HepG2 (cell line): ENCODE results near the gene CBFA2T2. TPM values are rescaled to one million over a fixed set of nuclear protein-coding genes. Genes with fewer than 3 reads are reported as not detected.

ENCODE experiments used
- DMTF1 ChIP-seq: sonication (generic); formaldehyde crosslinking; IDR thresholded peaks from 2 replicates; pipeline ENCODE4 v1.4.0; 2020; ENCODE audit warnings: mild to moderate bottlenecking, missing genetic modification reagents
- ERF ChIP-seq: IDR thresholded peaks from 2 replicates; pipeline ENCODE4 v1.6.1; 2018; ENCODE audit warnings: missing biosample characterization, missing genetic modification reagents
- HHEX ChIP-seq: IDR thresholded peaks from 2 replicates; pipeline ENCODE4 v1.6.1; 2016; ENCODE audit warnings: control low read depth
- KLF16 ChIP-seq, 2 experiments: sonication (generic) in 1 of 2; formaldehyde crosslinking in 1 of 2; IDR thresholded peaks; 2 replicates each; pipeline versions ENCODE4 v1.6.1 to v1.8.0; 2016 to 2023; ENCODE audit warnings: missing genetic modification reagents in 2 of 2, missing compliant biosample characterization in 1 of 2
- PHF21A ChIP-seq: sonication (generic); formaldehyde crosslinking; IDR thresholded peaks from 2 replicates; pipeline ENCODE4 v1.5.0; 2020; ENCODE audit warnings: mild to moderate bottlenecking, missing genetic modification reagents
- PITX1 ChIP-seq: sonication (generic); formaldehyde crosslinking; IDR thresholded peaks from 2 replicates; pipeline ENCODE4 v1.5.1; 2020; ENCODE audit warnings: mild to moderate bottlenecking, missing genetic modification reagents
- SIX1 ChIP-seq: sonication (generic); formaldehyde crosslinking; IDR thresholded peaks from 2 replicates; pipeline ENCODE4 v1.4.0; 2020; ENCODE audit warnings: missing genetic modification reagents, borderline replicate concordance
- SOX5 ChIP-seq: IDR thresholded peaks from 2 replicates; pipeline ENCODE4 v1.6.1; 2016; ENCODE audit warnings: borderline replicate concordance
- SRSF9 ChIP-seq: fragments of 200-400 bp; formaldehyde crosslinking; IDR thresholded peaks from 2 replicates; pipeline ENCODE4 v1.6.1; 2018; ENCODE audit warnings: borderline replicate concordance, mild to moderate bottlenecking, low read depth, low read length; ENCODE audit not compliant: insufficient read depth, poor library complexity, severe bottlenecking
- TBX2 ChIP-seq: sonication (generic); formaldehyde crosslinking; IDR thresholded peaks from 2 replicates; pipeline ENCODE4 v1.5.0; 2020; ENCODE audit warnings: missing genetic modification reagents, mild to moderate bottlenecking, borderline replicate concordance
- THYN1 ChIP-seq: sonication (generic); formaldehyde crosslinking; IDR thresholded peaks from 2 replicates; pipeline ENCODE4 v1.8.1; 2023; ENCODE audit warnings: low read depth, mild to moderate bottlenecking, moderate library complexity, missing genetic modification reagents, borderline replicate concordance
- TOPORS ChIP-seq: sonication (generic); formaldehyde crosslinking; IDR thresholded peaks from 2 replicates; pipeline ENCODE4 v1.8.0; 2023; ENCODE audit warnings: mild to moderate bottlenecking, missing genetic modification reagents
- ZBTB38 ChIP-seq: sonication (generic); formaldehyde crosslinking; IDR thresholded peaks from 2 replicates; pipeline ENCODE4 v1.5.1; 2020; ENCODE audit warnings: mild to moderate bottlenecking, missing genetic modification reagents
- ZFP36L2 ChIP-seq: sonication (generic); formaldehyde crosslinking; IDR thresholded peaks from 2 replicates; pipeline ENCODE4 v1.4.0; 2020; ENCODE audit warnings: missing genetic modification reagents
- ZFP62 ChIP-seq: sonication (generic); formaldehyde crosslinking; IDR thresholded peaks from 2 replicates; pipeline ENCODE4 v1.4.0; 2020; ENCODE audit warnings: missing genetic modification reagents
- ZNF12 ChIP-seq: sonication (generic); formaldehyde crosslinking; IDR thresholded peaks from 2 replicates; pipeline ENCODE4 v1.5.0; 2020; ENCODE audit warnings: missing genetic modification reagents
- ZNF138 ChIP-seq: sonication (generic); formaldehyde crosslinking; IDR thresholded peaks from 2 replicates; pipeline ENCODE4 v1.5.0; 2020; ENCODE audit warnings: mild to moderate bottlenecking, low read depth, missing genetic modification reagents
- ZNF17 ChIP-seq: sonication (generic); formaldehyde crosslinking; IDR thresholded peaks from 2 replicates; pipeline ENCODE4 v1.5.0; 2020; ENCODE audit warnings: mild to moderate bottlenecking, missing genetic modification reagents
- ZNF205 ChIP-seq: IDR thresholded peaks from 2 replicates; pipeline ENCODE4 v1.6.1; 2018; ENCODE audit warnings: missing biosample characterization, missing genetic modification reagents
- ZNF30 ChIP-seq: sonication (generic); formaldehyde crosslinking; IDR thresholded peaks from 2 replicates; pipeline ENCODE4 v1.5.0; 2020; ENCODE audit warnings: mild to moderate bottlenecking, missing genetic modification reagents
- ZNF333 ChIP-seq: sonication (generic); formaldehyde crosslinking; IDR thresholded peaks from 2 replicates; pipeline ENCODE4 v1.4.0; 2020; ENCODE audit warnings: mild to moderate bottlenecking, missing genetic modification reagents, borderline replicate concordance
- ZNF337 ChIP-seq: sonication (generic); formaldehyde crosslinking; IDR thresholded peaks from 2 replicates; pipeline ENCODE4 v1.5.1; 2020; ENCODE audit warnings: missing genetic modification reagents, low read depth, mild to moderate bottlenecking, borderline replicate concordance
- ZNF451 ChIP-seq: sonication (generic); formaldehyde crosslinking; IDR thresholded peaks from 2 replicates; pipeline ENCODE4 v1.5.0; 2020; ENCODE audit warnings: mild to moderate bottlenecking, missing genetic modification reagents
- ZNF558 ChIP-seq: sonication (generic); formaldehyde crosslinking; IDR thresholded peaks from 2 replicates; pipeline ENCODE4 v1.9.0; 2022; ENCODE audit warnings: mild to moderate bottlenecking, missing genetic modification reagents, borderline replicate concordance
- polyA plus RNA-seq, 8 experiments: library from polyadenylated mRNA; depleted of rRNA in 3 of 8; stranded (reverse) in 7 of 8; unstranded in 1 of 8; fragments of >200 nt; fragmentation: Illumina TruSeq in 4 of 8; extraction: Trizol in 4 of 8; gene quantifications; 2 replicates each; pipeline versions ENCODE4 v1.2.1 to v1.2.3, GENCODE V29; 2011 to 2016; ENCODE audit warnings: low read depth in 4 of 8, missing spikeins in 1 of 8, mixed read lengths in 1 of 8; ENCODE audit not compliant: insufficient read depth in 1 of 8
- total RNA-seq, 5 experiments: library from RNA; depleted of rRNA; stranded (reverse); fragments of >200 nt; fragmentation: Illumina TruSeq; extraction: Trizol; gene quantifications; 2 replicates each; pipeline ENCODE4 v1.2.3, GENCODE V29; 2016; ENCODE audit warnings: low read depth in 1 of 5
- TF ChIP-seq, protein P1 (sequence below): sonication (generic); formaldehyde crosslinking; IDR thresholded peaks from 2 replicates; pipeline ENCODE4 v1.9.0; 2021; ENCODE audit warnings: missing genetic modification reagents, borderline replicate concordance
- TF ChIP-seq, protein P2 (sequence below): sonication (generic); formaldehyde crosslinking; IDR thresholded peaks from 2 replicates; pipeline ENCODE4 v1.8.0; 2022; ENCODE audit warnings: missing genetic modification reagents, low read depth, mild to moderate bottlenecking, borderline replicate concordance

CBFA2T2 gene
- total and polyA plus RNA-seq, 2 of the 13 experiments (the other 11 are each of a cell fraction or from before 2014, with no cell fraction given), result 6.3 to 21.2 TPM

- TF ChIP-seq KLF16 (CRISPR knock-in tag; IDR thresholded peaks at IDR 0.05) (no peak), ZNF558 (CRISPR knock-in tag) (no peak), ZNF205 (CRISPR knock-in tag) (0 out of 2 replicates have a peak, but pooled peaks have one; percentile 38), ZNF451 (CRISPR knock-in tag) (no peak), HHEX (CRISPR knock-in tag) (0 out of 2 replicates have a peak, but pooled peaks have one; percentile 22), TBX2 (CRISPR knock-in tag) (no peak), ZFP62 (CRISPR knock-in tag) (no peak), ZBTB38 (CRISPR knock-in tag) (no peak), ZFP36L2 (CRISPR knock-in tag) (no peak), ZNF30 (CRISPR knock-in tag) (no peak), PHF21A (no peak), ZNF337 (CRISPR knock-in tag) (no peak), THYN1 (CRISPR knock-in tag) (no peak), ZNF138 (CRISPR knock-in tag) (no peak), SRSF9 (no peak), ZNF333 (no peak), ERF (CRISPR knock-in tag) (no peak), DMTF1 (CRISPR knock-in tag) (no peak), SIX1 (CRISPR knock-in tag) (no peak), ZNF12 (CRISPR knock-in tag) (no peak), SOX5 (CRISPR knock-in tag) (0 out of 2 replicates have a peak, but pooled peaks have one; percentile 4), PITX1 (CRISPR knock-in tag) (0 out of 2 replicates have a peak, but pooled peaks have one; percentile 7), ZNF17 (CRISPR knock-in tag) (no peak), TOPORS (0 out of 2 replicates have a peak, but pooled peaks have one; percentile 55)
- TF ChIP-seq, protein P1, sequence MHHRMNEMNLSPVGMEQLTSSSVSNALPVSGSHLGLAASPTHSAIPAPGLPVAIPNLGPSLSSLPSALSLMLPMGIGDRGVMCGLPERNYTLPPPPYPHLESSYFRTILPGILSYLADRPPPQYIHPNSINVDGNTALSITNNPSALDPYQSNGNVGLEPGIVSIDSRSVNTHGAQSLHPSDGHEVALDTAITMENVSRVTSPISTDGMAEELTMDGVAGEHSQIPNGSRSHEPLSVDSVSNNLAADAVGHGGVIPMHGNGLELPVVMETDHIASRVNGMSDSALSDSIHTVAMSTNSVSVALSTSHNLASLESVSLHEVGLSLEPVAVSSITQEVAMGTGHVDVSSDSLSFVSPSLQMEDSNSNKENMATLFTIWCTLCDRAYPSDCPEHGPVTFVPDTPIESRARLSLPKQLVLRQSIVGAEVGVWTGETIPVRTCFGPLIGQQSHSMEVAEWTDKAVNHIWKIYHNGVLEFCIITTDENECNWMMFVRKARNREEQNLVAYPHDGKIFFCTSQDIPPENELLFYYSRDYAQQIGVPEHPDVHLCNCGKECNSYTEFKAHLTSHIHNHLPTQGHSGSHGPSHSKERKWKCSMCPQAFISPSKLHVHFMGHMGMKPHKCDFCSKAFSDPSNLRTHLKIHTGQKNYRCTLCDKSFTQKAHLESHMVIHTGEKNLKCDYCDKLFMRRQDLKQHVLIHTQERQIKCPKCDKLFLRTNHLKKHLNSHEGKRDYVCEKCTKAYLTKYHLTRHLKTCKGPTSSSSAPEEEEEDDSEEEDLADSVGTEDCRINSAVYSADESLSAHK (CRISPR knock-in tag), result no peak
- TF ChIP-seq, protein P2, sequence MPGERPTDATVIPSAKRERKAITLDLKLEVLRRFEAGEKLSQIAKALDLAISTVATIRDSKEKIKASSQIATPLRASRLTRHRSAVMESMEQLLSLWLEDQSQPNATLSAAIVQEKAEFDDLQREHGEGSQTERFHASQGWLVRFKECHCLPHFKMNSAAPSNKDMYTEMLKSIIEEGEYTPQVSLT (CRISPR knock-in tag), result no peak
These were observed 41.4 kb downstream of the CBFA2T2 start (continued) for GRCh38 chr20:33531047-33531877.
